Measurements from ENCODE around the gene FTSJ3. TPM values are rescaled to one million over a fixed set of nuclear protein-coding genes. Genes with fewer than 3 reads are reported as not detected.
"Not testable (repeated sequence)": the region's sequence is repeated elsewhere in the genome, so short reads cannot be mapped to it uniquely, and the experiment has no call there.

FTSJ3 gene
- total and polyA plus RNA-seq, 9 donors, result 21.3 to 47.0 (median 34.7) TPM

DNA sequence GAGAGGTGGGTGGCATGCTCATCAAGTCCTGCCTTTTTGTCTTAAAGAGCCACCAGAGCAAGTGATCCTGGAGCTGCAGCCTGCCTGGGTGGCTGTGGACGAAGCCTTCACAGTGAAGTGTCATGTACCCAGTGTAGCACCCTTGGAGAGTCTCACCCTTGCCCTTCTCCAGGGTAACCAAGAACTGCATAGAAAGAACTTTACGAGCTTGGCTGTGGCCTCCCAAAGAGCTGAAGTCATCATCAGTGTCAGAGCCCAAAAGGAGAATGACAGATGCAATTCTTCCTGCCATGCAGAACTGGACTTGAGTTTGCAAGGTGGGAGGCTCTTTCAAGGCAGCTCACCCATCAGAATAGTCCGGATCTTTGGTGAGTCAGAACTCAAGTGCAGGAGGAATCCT lies 31.8 kb upstream of the FTSJ3 start:
- H3K36me3 ChIP-seq, result no peaks in the 10 kb centered on the region
- H3K4me1 ChIP-seq (ENCODE audit: insufficient read depth), result no peaks in the 10 kb centered on the region
- intact Hi-C loops (cut with DNase I), result no loop called here
- no peak for DNase-seq
- no peak overlapping the region for H3K27ac ChIP-seq
- TF ChIP-seq, protein P1, sequence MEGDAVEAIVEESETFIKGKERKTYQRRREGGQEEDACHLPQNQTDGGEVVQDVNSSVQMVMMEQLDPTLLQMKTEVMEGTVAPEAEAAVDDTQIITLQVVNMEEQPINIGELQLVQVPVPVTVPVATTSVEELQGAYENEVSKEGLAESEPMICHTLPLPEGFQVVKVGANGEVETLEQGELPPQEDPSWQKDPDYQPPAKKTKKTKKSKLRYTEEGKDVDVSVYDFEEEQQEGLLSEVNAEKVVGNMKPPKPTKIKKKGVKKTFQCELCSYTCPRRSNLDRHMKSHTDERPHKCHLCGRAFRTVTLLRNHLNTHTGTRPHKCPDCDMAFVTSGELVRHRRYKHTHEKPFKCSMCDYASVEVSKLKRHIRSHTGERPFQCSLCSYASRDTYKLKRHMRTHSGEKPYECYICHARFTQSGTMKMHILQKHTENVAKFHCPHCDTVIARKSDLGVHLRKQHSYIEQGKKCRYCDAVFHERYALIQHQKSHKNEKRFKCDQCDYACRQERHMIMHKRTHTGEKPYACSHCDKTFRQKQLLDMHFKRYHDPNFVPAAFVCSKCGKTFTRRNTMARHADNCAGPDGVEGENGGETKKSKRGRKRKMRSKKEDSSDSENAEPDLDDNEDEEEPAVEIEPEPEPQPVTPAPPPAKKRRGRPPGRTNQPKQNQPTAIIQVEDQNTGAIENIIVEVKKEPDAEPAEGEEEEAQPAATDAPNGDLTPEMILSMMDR (IDR thresholded peaks at IDR 0.05), result no peak
- TF ChIP-seq POLR2A (IDR thresholded peaks at IDR 0.05), result no peak
- TF ChIP-seq EP300 (IDR thresholded peaks at IDR 0.05), result no peak
- H3K9me3 ChIP-seq, result no peaks in the 10 kb centered on the region
- 73 to 86% (median 79%) methylated on average over 3 of the region's 3 CpGs for WGBS, 3 donors
- no peaks in the 10 kb centered on the region for H3K27me3 ChIP-seq
- H3K4me3 ChIP-seq, result no peak overlapping the region

DNA sequence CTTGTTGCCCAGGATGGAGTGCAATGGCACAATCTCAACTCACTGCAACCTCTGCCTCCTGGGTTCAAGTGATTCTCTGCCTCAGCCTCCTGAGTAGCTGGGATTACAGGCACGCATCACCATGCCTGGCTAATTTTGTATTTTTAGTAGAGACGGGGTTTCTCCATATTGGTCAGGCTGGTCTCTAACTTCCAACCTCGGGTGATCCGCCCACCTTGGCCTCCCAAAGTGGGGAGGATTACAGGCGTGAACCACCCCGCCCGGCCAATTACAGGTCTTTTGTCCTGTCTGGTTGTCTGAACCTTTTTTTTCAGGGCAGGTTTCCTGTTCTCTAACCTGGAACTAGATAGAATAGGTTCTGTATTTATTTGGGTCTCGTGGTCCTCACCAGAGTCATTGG lies 29.0 kb upstream of the FTSJ3 start:
- WGBS, 3 donors, result 89 to 94% (median 94%) methylated on average over 8 of the region's 8 CpGs
- H3K27ac ChIP-seq; intact Hi-C loops (cut with DNase I); H3K27me3 ChIP-seq; H3K9me3 ChIP-seq; H3K4me1 ChIP-seq (ENCODE audit: insufficient read depth); H3K36me3 ChIP-seq; H3K4me3 ChIP-seq; DNase-seq: not testable (repeated sequence)

DNA sequence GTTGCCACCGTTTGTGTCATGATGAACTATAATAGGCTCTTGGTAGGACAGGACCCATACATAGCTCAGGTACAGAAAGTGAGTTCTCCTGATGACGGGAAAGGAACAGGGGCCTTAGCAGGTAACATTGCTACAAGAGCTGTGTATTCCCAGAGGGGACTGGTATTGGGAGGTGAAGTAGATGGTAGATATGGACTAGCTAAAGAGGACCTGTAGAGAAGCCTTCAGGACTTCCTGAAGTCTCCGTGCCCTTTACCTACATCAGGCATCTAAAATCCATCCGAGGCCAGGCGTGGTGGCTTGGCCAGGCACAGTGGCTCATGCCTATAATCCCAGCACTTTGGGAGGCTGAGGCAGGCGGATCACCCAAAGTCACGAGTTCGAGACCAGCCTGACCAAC lies 27.7 kb upstream of the FTSJ3 start:
- no peak for TF ChIP-seq POLR2A (IDR thresholded peaks at IDR 0.05)
- TF ChIP-seq, protein P1 (IDR thresholded peaks at IDR 0.05), result no peak
- TF ChIP-seq EP300 (IDR thresholded peaks at IDR 0.05), result no peak
- no peak for DNase-seq
- 87 to 90% (median 90%) methylated on average over 8 of the region's 8 CpGs for WGBS, 3 donors

DNA sequence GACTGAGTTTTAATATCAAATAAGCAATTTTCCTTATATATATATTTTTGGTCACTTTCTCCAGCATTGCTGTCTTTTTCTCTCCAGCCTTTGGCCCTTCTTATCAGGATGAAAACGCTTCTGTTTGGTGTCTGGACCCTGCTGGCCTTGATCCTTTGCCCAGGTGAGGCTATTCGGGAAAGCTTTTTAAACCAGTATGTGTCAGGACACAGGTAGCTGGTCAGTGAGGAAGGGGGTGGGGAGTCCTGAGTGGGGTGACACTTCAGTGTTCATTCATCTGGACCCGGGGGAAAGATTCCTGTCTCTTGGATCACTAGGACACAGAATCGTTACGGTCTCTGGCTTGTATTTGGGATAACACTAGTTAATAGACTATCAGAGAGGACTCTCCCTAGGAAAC lies 27.2 kb upstream of the FTSJ3 start:
- intact Hi-C loops (cut with DNase I), result no loop called here
- Histone ChIP-seq H3K4me1 (ENCODE audit: insufficient read depth) (no peaks in the 10 kb centered on the region), H3K27ac (no peak overlapping the region), H3K27me3 (no peaks in the 10 kb centered on the region), H3K9me3 (no peaks in the 10 kb centered on the region), H3K36me3 (no peaks in the 10 kb centered on the region), H3K4me3 (no peak overlapping the region)
- no peak for TF ChIP-seq EP300 (IDR thresholded peaks at IDR 0.05)
- TF ChIP-seq POLR2A (IDR thresholded peaks at IDR 0.05), result no peak
- TF ChIP-seq, protein P1 (IDR thresholded peaks at IDR 0.05), result no peak
- WGBS, 3 donors, result 68 to 74% (median 72%) methylated on average over 5 of the region's 5 CpGs
- no peak for DNase-seq

More for the DNA sequence above, 27.7 kb upstream of the FTSJ3 start:
- H3K27ac ChIP-seq, result no peak overlapping the region
- H3K4me1 ChIP-seq (ENCODE audit: insufficient read depth), result no peaks in the 10 kb centered on the region
- no peaks in the 10 kb centered on the region for H3K9me3 ChIP-seq
- no peak overlapping the region for H3K4me3 ChIP-seq
- intact Hi-C loops (cut with DNase I), result no loop called here
- no peaks in the 10 kb centered on the region for H3K36me3 ChIP-seq
- no peaks in the 10 kb centered on the region for H3K27me3 ChIP-seq

DNA sequence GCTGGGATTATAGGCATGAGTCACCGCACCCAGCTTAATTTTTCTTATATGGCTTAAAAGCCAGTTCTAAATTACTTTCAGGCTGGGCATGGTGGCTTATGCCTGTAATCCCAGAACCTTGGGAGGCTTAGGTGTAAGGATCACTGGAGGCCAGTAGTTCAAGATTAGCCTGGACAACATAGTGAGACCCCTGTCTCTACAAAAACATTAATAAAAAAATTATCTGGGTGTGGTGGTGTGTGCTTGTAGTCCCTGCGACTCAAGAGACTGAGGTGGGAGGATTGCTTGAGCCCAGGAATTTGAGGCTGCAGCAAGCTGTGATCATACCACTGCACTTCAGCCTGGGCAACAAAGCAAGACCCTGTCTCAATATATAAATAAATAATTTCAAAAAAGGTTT lies 25.8 kb upstream of the FTSJ3 start:
- intact Hi-C loops (cut with DNase I), result no loop called here
- no peak overlapping the region for H3K4me3 ChIP-seq
- no peaks in the 10 kb centered on the region for H3K27me3 ChIP-seq
- H3K36me3 ChIP-seq, result no peaks in the 10 kb centered on the region
- peaks cover 4% of the 10 kb centered on the region for H3K4me1 ChIP-seq (ENCODE audit: insufficient read depth)
- no peak overlapping the region for H3K27ac ChIP-seq
- no peaks in the 10 kb centered on the region for H3K9me3 ChIP-seq
- DNase-seq, result no peak
- TF ChIP-seq POLR2A (IDR thresholded peaks at IDR 0.05) (no peak), EP300 (IDR thresholded peaks at IDR 0.05) (no peak)
- TF ChIP-seq, protein P1 (IDR thresholded peaks at IDR 0.05), result no peak
- WGBS, 3 donors, result 74 to 85% (median 79%) methylated on average over 2 of the region's 2 CpGs

Data from ovary (tissue), 9 donors.